GM12873 (cell line): ENCODE measurements around the gene ZMIZ1.

Experiments used
- CTCF ChIP-seq: IDR thresholded peaks from 2 replicates; pipeline ENCODE4 v1.5.1; 2012; ENCODE audit warnings: low read depth, mild to moderate bottlenecking, moderate library complexity, low read length, control low read depth; ENCODE audit not compliant: insufficient read depth; ENCODE audit errors: missing control alignments

The ZMIZ1 gene

GRCh38 chr10:79304479-79305087 lies 235.8 kb downstream of the ZMIZ1 start:
- no peak for TF ChIP-seq CTCF

GRCh38 chr10:79305515-79305914 lies 236.7 kb downstream of the ZMIZ1 start:
- no peak for TF ChIP-seq CTCF

- TF ChIP-seq CTCF: no peak
Measured at GRCh38 chr10:79305988-79306387, 237.2 kb downstream of the ZMIZ1 start.

GRCh38 chr10:79306644-79307220 lies 238.0 kb downstream of the ZMIZ1 start:
- no peak for TF ChIP-seq CTCF

- no peak for TF ChIP-seq CTCF
Measured at GRCh38 chr10:79308016-79308415, 239.2 kb downstream of the ZMIZ1 start.

GRCh38 chr10:79308969-79309665 lies 240.4 kb downstream of the ZMIZ1 start:
- no peak for TF ChIP-seq CTCF

GRCh38 chr10:79310200-79310865 lies 241.6 kb downstream of the ZMIZ1 start:
- TF ChIP-seq CTCF: no peak
